ENCODE data around the gene ADCY4.

The ADCY4 gene

DNA sequence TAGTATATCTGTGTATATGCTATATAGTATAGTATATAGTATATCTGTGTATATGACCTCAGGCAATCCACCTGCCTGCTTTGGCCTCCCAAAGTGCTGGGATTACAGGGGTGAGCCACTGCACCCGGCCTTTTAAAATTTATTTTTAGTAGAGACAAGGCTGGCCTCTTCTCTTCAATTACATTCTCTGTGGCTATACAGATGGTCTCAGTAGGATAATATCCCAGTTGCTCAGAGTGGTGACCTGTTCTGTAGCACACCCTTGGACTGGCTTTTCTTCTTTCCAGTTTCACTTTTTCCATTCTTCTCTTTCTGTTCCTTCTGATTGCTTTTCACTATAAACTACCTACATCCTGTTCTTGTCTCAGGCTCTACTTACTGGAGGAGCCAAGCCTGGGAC lies 30.0 kb upstream of the ADCY4 start:
- H3K4me3 ChIP-seq (ENCODE audit: low read depth, low read length), result no peak overlapping the region
- DNase-seq (ENCODE audit: low read depth, low spot score), result no peak
- no peak for TF ChIP-seq CTCF (IDR thresholded peaks at IDR 0.05; ENCODE audit: insufficient read depth, low read length, missing control alignments)
- ChIA-PET POLR2A (interaction anchor here (0.9 to 2.3 kb wide), 2 partner anchors 66 to 77 kb away, joined by 4 to 32 read pairs; partner anchors contain the start of genes CBLN3, KHNYN and SDR39U1), CTCF (interaction anchor here (0.7 to 2.3 kb wide), 22 partner anchors 8 to 77 kb away, joined by 3 to 83 read pairs (median 8); partner anchors contain the start of genes ADCY4, CBLN3, CIDEB and KHNYN)

GRCh38 chr14:24363401-24363800 lies 28.5 kb upstream of the ADCY4 start:
- ChIA-PET CTCF (interaction anchor here (0.7 to 7.5 kb wide), 7 partner anchors 12 to 73 kb away, joined by 3 to 79 read pairs (median 18); partner anchors contain the start of genes ADCY4, CBLN3, CIDEB and KHNYN), POLR2A (no interaction called here)
- no peak for DNase-seq (ENCODE audit: low read depth, low spot score)
- H3K4me3 ChIP-seq (ENCODE audit: low read depth, low read length), result no peak overlapping the region
- TF ChIP-seq CTCF (IDR thresholded peaks at IDR 0.05; ENCODE audit: insufficient read depth, low read length, missing control alignments), result no peak

DNA sequence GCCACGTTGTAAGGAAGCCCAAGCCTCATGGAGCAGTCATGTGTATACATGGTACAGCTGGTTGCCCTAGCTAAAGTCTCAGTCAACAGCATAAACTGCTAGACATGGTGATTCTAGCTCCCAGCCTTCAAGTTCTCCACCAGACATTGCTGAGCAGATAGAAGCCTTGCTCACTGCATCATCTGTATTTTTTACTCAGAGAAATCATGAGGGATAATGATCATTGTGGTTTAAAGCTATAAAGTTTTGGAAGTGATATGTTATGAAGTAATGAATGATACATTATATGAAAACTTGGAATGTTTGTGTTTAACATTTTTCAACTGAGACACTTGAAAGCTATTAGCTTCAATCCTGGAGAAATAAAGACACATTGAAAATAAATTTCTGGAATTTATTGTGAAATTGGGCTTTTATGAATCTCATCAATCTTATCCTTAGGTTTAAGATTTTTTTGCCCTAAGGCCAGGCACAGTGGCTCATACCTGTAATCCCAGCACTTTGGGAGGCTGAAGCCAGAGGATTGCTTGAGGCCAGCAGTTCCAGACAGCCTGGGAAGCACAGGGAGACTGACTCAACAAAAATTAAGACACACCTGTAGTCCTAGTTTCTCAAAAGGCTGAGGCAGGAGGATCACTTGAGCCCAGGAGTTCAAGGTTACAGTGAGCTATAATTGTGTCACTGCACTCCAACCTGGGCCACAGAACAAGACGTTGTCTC lies 27.5 kb upstream of the ADCY4 start:
- no peak for TF ChIP-seq CTCF (IDR thresholded peaks at IDR 0.05; ENCODE audit: insufficient read depth, low read length, missing control alignments)
- ChIA-PET POLR2A (interaction anchor here (0.9 to 1.4 kb wide), 3 partner anchors 17 to 68 kb away, joined by 3 to 15 read pairs (median 6); partner anchors contain the start of genes CBLN3 and KHNYN), CTCF (interaction anchor here (0.8 to 7.5 kb wide), 18 partner anchors 11 to 79 kb away, joined by 3 to 79 read pairs (median 5); partner anchors contain the start of genes ADCY4, CBLN3, CIDEB and KHNYN)

DNA sequence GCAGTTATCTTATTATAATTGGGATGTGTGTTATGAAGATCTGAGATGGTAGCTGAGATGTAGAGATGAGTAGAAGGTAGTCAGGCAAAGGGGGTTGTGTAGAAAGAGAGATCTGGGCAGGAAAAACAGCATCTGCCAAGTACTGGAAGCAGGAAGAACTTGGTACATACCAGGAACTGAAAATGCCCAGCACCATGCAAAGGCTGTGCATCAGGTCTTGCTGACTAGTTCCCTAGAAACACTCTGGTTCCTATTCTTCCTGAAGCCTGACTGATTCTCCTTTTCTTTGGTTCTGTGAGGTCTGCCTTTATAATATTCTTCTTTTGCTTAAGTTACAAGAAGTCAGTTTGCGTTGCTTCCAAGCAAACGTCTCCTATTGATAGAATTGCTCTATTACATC lies 26.5 kb upstream of the ADCY4 start:
- TF ChIP-seq CTCF (IDR thresholded peaks at IDR 0.05; ENCODE audit: insufficient read depth, low read length, missing control alignments), result no peak
- ChIA-PET CTCF (interaction anchor here (1.0 to 7.5 kb wide), 15 partner anchors 10 to 80 kb away, joined by 3 to 79 read pairs (median 5); partner anchors contain the start of genes ADCY4, CBLN3, CIDEB and KHNYN), POLR2A (interaction anchor here (1.1 to 1.4 kb wide), 2 partner anchors 18 to 69 kb away, joined by 6 to 15 read pairs; partner anchors contain the start of genes CBLN3 and KHNYN)
- no peak for DNase-seq (ENCODE audit: low read depth, low spot score)
- no peak overlapping the region for H3K4me3 ChIP-seq (ENCODE audit: low read depth, low read length)

More for the DNA sequence above, 27.5 kb upstream of the ADCY4 start:
- peak; percentile 90 for DNase-seq (ENCODE audit: low read depth, low spot score)
- no peak overlapping the region for H3K4me3 ChIP-seq (ENCODE audit: low read depth, low read length)

DNA sequence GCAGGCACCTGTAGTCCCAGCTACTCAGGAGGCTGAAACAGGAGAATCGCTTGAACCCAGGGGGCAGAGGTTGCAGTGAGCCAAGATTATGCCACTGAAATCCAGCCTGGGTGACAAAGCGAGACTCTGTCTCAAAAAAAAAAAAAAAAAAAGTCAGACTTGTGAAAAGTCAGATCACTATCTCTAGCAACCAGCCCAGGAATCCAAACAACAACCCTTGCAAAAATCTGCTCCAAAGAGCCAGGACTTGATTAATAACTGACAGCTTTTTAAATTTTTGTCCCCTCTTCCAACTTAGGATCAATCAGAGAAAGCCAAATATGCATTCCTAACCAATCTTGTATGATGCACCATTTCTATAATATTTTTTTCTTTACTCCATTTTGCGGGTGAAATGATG lies 25.4 kb upstream of the ADCY4 start:
- ChIA-PET CTCF (interaction anchor here (0.7 to 7.5 kb wide), 6 partner anchors 9 to 76 kb away, joined by 3 to 79 read pairs (median 22); partner anchors contain the start of genes ADCY4, CBLN3 and KHNYN), POLR2A (no interaction called here)
- no peak for TF ChIP-seq CTCF (IDR thresholded peaks at IDR 0.05; ENCODE audit: insufficient read depth, low read length, missing control alignments)
- no peak overlapping the region for H3K4me3 ChIP-seq (ENCODE audit: low read depth, low read length)
- no peak for DNase-seq (ENCODE audit: low read depth, low spot score)

DNA sequence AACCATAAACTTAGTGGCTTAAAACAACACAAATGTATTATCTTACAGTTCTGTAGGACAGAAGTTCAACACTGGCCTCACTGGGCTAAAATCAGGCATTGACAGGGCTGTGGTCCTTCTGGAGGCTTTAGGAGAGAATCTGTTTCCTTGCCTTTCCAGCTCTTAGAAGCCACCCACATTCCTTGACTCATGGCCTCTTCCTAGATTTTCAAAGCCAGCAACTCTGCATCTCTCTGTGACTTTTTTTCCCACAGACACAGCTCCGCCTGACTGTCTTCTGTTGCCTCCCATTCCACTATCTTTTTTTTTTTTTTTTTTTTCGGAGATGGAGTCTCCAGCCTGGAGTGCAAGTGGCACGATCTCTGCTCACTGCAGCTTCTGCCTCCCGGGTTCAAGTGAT lies 21.3 kb upstream of the ADCY4 start:
- no peak overlapping the region for H3K4me3 ChIP-seq (ENCODE audit: low read depth, low read length)
- no peak for DNase-seq (ENCODE audit: low read depth, low spot score)
- ChIA-PET POLR2A (interaction anchor here (2.3 kb wide), 1 partner anchor 10 kb away, joined by 7 read pairs; no protein-coding TSS in a partner anchor), CTCF (interaction anchor here (0.8 to 3.2 kb wide), 6 partner anchors 10 to 81 kb away, joined by 3 to 16 read pairs (median 4); partner anchors contain the start of genes ADCY4, KHNYN and LTB4R2)
- no peak for TF ChIP-seq CTCF (IDR thresholded peaks at IDR 0.05; ENCODE audit: insufficient read depth, low read length, missing control alignments)

All from AG04449 (cell line).